Measurements from ENCODE around the gene SULT1C4.

SULT1C4 gene

DNA sequence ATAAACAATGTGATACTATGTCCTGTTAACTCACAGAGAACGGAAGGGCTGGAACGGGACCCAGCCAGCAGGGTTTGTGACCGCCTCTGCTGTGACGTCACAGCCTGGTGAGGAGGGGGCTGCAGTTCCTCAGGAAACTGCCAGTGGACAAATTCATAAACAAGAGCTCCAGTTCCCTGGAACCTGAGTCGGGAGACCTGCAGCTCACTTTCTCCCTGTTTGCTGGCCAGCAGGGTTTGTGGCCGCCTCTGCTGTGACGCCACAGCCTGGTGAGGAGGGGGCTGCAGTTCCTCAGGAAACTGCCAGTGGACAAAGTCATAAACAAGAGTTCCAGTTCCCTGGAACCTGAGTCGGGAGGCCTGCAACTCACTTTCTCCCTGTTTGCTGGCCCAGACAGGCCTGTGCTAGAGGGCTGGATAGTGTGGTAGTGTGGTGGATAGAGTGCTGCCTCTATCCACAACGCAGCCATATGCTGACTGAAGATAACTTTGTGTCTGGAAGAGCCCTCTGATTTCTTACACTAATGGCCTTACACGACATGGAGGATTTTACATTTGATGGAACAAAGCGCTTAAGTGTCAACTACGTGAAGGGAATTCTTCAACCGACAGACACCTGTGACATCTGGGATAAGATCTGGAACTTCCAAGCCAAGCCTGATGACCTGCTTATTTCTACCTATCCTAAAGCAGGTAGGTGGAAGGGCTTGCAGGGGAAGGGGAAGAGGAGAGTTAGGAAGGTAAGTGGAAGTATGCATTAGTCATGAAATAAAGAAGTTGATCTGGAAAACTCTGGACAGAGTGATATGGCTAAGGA lies at the start of gene SULT1C4:
TSS of gene SULT1C4 (plus strand) at position 140 of the 816 bp plus-strand sequence. CDS start at position 524, 384 bp downstream.
- Histone ChIP-seq H3K36me3 (ENCODE audit: control insufficient read depth in 1 of 2, insufficient read depth in 2 of 2, low read length in 2 of 2) (no peaks in the 10 kb centered on the region), H3K27ac (ENCODE audit: low read length) (peak within 1 kb of the TSS; percentile 77), H3K9me3 (ENCODE audit: control insufficient read depth in 1 of 2, low read length in 2 of 2) (no peaks in the 10 kb centered on the region), H3K27me3 (ENCODE audit: low read depth, low read length) (no peaks in the 10 kb centered on the region), H3K4me3 (ENCODE audit: low read depth in 1 of 2, low read length in 2 of 2) (peak within 1 kb of the TSS; percentile 54 to 68), H3K4me1 (ENCODE audit: control insufficient read depth in 1 of 2, insufficient read depth in 2 of 2, low read length in 2 of 2) (peaks cover 7 to 9% of the 10 kb centered on the region in 2 donors)

DNA sequence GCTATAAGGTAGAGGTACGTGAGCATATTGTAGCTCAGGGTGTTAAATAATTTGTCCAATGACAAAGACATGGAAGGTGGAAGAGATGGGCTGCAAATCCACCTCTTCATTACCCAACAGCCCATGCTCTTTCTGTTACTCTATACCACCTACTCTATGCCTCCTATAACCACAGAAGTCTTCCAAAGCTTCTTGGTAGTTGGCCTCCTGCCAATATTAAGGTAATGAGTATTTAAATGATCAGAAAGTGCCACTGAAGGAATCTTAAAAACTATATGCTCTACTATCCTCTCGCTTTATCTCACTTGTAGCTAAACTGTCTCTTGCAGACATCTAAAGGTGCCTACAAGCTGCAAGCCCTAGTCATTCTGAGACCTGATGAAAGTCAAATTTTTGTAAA lies 48.0 kb upstream of the SULT1C4 start:
- Histone ChIP-seq H3K9me3 (ENCODE audit: control insufficient read depth in 1 of 2, low read length in 2 of 2) (no peaks in the 10 kb centered on the region), H3K4me1 (ENCODE audit: control insufficient read depth in 1 of 2, insufficient read depth in 2 of 2, low read length in 2 of 2) (no peaks in the 10 kb centered on the region), H3K36me3 (ENCODE audit: control insufficient read depth in 1 of 2, insufficient read depth in 2 of 2, low read length in 2 of 2) (no peaks in the 10 kb centered on the region), H3K4me3 (ENCODE audit: low read depth in 1 of 2, low read length in 2 of 2) (no peak overlapping the region), H3K27ac (ENCODE audit: low read length) (no peak overlapping the region), H3K27me3 (ENCODE audit: low read depth, low read length) (no peaks in the 10 kb centered on the region)

DNA sequence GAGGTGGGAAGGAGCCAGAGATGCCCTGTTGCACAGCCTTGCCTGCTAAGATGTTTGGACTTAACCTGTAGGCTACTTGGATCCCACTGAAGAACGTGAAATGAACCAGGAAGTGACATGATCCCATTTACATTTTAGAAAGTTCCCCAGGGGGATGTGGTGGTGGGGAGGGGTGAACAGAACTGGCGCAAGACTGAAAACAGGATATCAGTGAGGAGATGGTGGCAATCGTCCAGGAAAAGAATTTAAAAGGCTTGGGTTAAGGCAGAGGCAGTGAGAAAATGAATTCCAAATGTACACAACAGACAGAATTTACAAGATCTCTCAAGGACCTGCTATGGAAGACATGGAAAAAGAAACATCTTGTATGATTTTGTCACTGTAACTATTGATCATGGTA lies 46.8 kb upstream of the SULT1C4 start:
- no peak overlapping the region for H3K4me3 ChIP-seq (ENCODE audit: low read depth in 1 of 2, low read length in 2 of 2)
- H3K27ac ChIP-seq (ENCODE audit: low read length): no peak overlapping the region
- no peaks in the 10 kb centered on the region for H3K9me3 ChIP-seq (ENCODE audit: control insufficient read depth in 1 of 2, low read length in 2 of 2)
- H3K36me3 ChIP-seq (ENCODE audit: control insufficient read depth in 1 of 2, insufficient read depth in 2 of 2, low read length in 2 of 2): no peaks in the 10 kb centered on the region
- no peaks in the 10 kb centered on the region for H3K4me1 ChIP-seq (ENCODE audit: control insufficient read depth in 1 of 2, insufficient read depth in 2 of 2, low read length in 2 of 2)
- H3K27me3 ChIP-seq (ENCODE audit: low read depth, low read length): no peaks in the 10 kb centered on the region

DNA sequence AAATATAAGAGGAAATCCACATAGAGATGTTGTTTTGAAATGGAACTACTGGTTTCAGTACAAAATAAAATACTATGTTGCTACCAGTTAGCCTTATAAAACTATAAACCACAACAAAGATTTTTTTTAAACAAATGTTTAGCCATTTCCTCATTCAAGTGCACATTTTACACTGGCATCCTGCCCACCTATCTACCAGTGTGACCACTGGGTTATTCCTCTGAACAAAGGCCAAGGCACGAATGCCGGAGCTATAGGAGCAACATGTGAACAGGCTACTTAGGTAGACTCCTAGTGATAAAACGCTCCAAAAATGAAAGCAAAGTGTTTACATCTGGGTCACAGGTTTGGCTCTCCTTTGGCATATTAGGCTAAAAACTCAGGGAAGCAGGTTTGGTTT lies 31.8 kb upstream of the SULT1C4 start:
- Histone ChIP-seq H3K4me1 (ENCODE audit: control insufficient read depth in 1 of 2, insufficient read depth in 2 of 2, low read length in 2 of 2) (no peaks in the 10 kb centered on the region), H3K36me3 (ENCODE audit: control insufficient read depth in 1 of 2, insufficient read depth in 2 of 2, low read length in 2 of 2) (no peaks in the 10 kb centered on the region), H3K27ac (ENCODE audit: low read length) (no peak overlapping the region)

DNA sequence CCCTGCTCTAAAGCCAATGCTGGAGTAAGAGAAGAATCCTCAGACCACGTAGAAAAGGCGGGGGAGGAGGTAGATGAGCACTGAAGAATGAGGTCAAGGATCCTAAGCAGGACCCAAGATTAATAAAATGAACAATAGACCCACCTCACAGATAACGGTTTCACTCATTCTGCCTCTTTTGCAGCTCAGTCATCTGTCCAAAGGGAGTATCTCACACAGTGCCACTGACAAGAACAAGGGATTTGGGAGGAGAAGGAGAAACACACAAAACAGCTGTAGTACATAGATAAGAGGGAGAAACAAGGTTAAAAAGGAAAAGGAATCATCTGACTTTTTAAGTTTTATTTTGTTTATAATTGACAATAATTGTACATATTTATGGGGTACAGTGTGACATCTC lies 30.9 kb upstream of the SULT1C4 start:
- no peaks in the 10 kb centered on the region for H3K9me3 ChIP-seq (ENCODE audit: control insufficient read depth in 1 of 2, low read length in 2 of 2)

More for the DNA sequence above, 31.8 kb upstream of the SULT1C4 start:
- H3K27me3 ChIP-seq (ENCODE audit: low read depth, low read length): no peaks in the 10 kb centered on the region
- no peak overlapping the region for H3K4me3 ChIP-seq (ENCODE audit: low read depth in 1 of 2, low read length in 2 of 2)
- H3K9me3 ChIP-seq (ENCODE audit: control insufficient read depth in 1 of 2, low read length in 2 of 2): no peaks in the 10 kb centered on the region

DNA sequence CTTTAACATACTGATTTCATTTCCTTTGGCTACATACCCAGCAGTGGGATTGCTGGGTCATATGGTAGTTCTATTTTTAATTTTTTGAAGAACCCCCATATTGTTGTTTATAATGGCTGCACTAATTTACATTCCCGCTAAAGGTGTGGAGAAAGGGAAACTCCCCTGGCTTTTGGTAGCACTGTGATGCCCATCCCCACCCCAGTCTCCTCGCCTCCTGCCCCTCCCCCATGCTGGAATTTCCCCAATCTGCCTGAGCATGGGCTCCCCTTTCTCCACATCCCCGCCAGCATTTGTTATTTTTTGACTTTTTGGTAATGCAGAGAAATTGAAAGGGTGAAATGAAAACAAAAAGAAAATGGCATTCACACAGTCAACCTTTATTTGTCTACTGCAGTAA lies 30.0 kb upstream of the SULT1C4 start:
- H3K4me3 ChIP-seq (ENCODE audit: low read depth in 1 of 2, low read length in 2 of 2): no peak overlapping the region
- no peaks in the 10 kb centered on the region for H3K36me3 ChIP-seq (ENCODE audit: control insufficient read depth in 1 of 2, insufficient read depth in 2 of 2, low read length in 2 of 2)
- no peaks in the 10 kb centered on the region for H3K9me3 ChIP-seq (ENCODE audit: control insufficient read depth in 1 of 2, low read length in 2 of 2)
- no peak overlapping the region for H3K27ac ChIP-seq (ENCODE audit: low read length)
- no peaks in the 10 kb centered on the region for H3K4me1 ChIP-seq (ENCODE audit: control insufficient read depth in 1 of 2, insufficient read depth in 2 of 2, low read length in 2 of 2)
- H3K27me3 ChIP-seq (ENCODE audit: low read depth, low read length): no peaks in the 10 kb centered on the region

More for the DNA sequence above, 30.9 kb upstream of the SULT1C4 start:
- Histone ChIP-seq H3K4me1 (ENCODE audit: control insufficient read depth in 1 of 2, insufficient read depth in 2 of 2, low read length in 2 of 2) (no peaks in the 10 kb centered on the region), H3K4me3 (ENCODE audit: low read depth in 1 of 2, low read length in 2 of 2) (no peak overlapping the region), H3K36me3 (ENCODE audit: control insufficient read depth in 1 of 2, insufficient read depth in 2 of 2, low read length in 2 of 2) (no peaks in the 10 kb centered on the region), H3K27me3 (ENCODE audit: low read depth, low read length) (no peaks in the 10 kb centered on the region), H3K27ac (ENCODE audit: low read length) (no peak overlapping the region)

DNA sequence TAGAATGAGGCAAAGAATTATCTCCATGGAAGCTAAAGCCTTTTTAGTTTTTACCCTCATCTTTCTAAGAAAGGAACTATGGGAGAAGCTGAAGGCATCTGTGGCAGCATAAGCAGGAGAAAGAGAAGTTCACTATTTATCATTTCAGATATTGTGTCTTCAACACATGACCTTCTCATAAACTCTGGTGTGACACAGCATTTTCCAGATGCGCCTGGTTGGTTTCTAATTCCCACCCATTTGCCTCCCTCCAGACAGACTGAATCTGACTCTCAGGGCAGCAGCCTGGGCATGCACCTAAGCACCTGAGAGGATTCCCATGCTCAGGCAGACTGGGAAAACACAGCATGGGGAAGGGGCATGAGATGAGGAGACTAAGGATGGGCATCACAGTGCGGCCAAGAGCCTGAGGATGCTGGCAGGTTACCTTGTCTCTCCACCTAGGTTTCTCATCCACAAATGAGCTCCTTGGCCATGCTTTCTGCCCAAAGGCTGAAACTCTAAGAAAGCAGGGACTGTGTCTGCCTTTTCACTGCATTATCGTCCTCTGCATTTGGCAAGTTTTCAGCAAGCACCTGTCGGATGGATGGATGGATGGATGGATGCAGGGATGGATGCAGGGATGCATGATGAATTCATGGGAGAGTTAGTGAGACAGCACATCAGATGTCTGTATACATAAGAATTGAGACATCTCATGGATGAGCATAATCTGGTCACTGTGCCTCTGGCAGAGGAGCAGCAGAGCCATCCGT lies 28.8 kb upstream of the SULT1C4 start:
- no peaks in the 10 kb centered on the region for H3K36me3 ChIP-seq (ENCODE audit: control insufficient read depth in 1 of 2, insufficient read depth in 2 of 2, low read length in 2 of 2)
- H3K4me3 ChIP-seq (ENCODE audit: low read depth in 1 of 2, low read length in 2 of 2): no peak overlapping the region
- no peak overlapping the region for H3K27ac ChIP-seq (ENCODE audit: low read length)
- no peaks in the 10 kb centered on the region for H3K4me1 ChIP-seq (ENCODE audit: control insufficient read depth in 1 of 2, insufficient read depth in 2 of 2, low read length in 2 of 2)
- H3K27me3 ChIP-seq (ENCODE audit: low read depth, low read length): no peaks in the 10 kb centered on the region
- H3K9me3 ChIP-seq (ENCODE audit: control insufficient read depth in 1 of 2, low read length in 2 of 2): no peaks in the 10 kb centered on the region

DNA sequence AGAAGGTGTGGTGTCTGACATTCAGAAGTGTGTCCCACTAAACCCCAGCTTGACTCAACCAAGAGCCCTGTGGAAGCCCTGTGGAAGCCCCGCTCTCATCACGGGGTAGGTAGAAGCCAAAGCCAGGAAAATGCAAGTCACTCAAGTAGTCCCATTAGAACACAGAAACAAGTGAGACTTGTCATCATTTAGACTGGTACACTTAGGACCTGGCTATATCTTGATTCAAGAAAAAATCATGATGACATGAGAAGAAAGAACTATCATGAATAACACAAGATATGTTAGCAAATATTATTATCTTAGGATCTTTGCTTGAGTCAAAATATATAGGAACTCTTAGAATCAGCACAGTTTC lies 28.2 kb upstream of the SULT1C4 start:
- no peaks in the 10 kb centered on the region for H3K9me3 ChIP-seq (ENCODE audit: control insufficient read depth in 1 of 2, low read length in 2 of 2)
- no peak overlapping the region for H3K4me3 ChIP-seq (ENCODE audit: low read depth in 1 of 2, low read length in 2 of 2)
- H3K27me3 ChIP-seq (ENCODE audit: low read depth, low read length): no peaks in the 10 kb centered on the region
- H3K27ac ChIP-seq (ENCODE audit: low read length): no peak overlapping the region
- H3K36me3 ChIP-seq (ENCODE audit: control insufficient read depth in 1 of 2, insufficient read depth in 2 of 2, low read length in 2 of 2): no peaks in the 10 kb centered on the region
- H3K4me1 ChIP-seq (ENCODE audit: control insufficient read depth in 1 of 2, insufficient read depth in 2 of 2, low read length in 2 of 2): no peaks in the 10 kb centered on the region

DNA sequence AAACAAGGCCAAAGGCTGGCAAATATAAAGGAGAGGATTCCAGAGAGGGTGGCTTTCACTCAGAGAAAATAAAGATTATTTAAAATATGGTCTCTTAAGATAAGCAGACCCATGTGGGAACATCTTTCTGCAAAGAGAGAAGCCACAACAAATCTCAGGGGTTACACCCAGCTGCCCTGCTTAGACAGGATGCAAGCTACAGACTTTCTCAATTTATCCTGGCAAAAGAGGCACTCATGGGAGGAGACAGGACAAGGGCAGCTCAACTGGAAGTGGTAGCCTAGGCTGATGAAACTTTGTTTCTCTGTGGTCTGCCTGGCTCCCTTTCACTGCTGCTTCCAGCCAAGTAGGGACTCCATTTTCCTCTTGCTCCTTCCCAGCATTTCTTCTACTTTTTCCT lies 25.9 kb upstream of the SULT1C4 start:
- H3K36me3 ChIP-seq (ENCODE audit: control insufficient read depth in 1 of 2, insufficient read depth in 2 of 2, low read length in 2 of 2): no peaks in the 10 kb centered on the region
- no peak overlapping the region for H3K27ac ChIP-seq (ENCODE audit: low read length)
- no peak overlapping the region for H3K4me3 ChIP-seq (ENCODE audit: low read depth in 1 of 2, low read length in 2 of 2)
- H3K27me3 ChIP-seq (ENCODE audit: low read depth, low read length): no peaks in the 10 kb centered on the region
- no peaks in the 10 kb centered on the region for H3K9me3 ChIP-seq (ENCODE audit: control insufficient read depth in 1 of 2, low read length in 2 of 2)
- H3K4me1 ChIP-seq (ENCODE audit: control insufficient read depth in 1 of 2, insufficient read depth in 2 of 2, low read length in 2 of 2): no peaks in the 10 kb centered on the region

DNA sequence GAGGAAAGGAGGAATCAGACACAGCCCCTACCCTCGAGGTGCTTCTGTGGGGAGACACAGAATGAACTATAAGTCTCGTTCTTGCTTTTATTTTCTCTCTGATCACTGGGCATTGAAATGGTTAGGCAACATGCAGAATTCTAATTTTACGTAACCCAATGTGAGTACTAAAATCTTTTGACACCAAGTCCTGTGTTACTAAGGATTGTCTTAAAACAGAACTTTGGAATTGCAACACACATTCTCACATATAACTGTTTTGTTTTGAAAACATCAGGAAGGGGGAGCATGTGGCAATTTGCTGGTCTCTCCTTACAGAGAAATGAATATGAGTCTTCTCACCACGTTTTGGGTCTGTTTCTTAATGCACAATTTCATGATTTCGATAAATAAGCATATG lies 23.6 kb upstream of the SULT1C4 start:
- no peaks in the 10 kb centered on the region for H3K4me1 ChIP-seq (ENCODE audit: control insufficient read depth in 1 of 2, insufficient read depth in 2 of 2, low read length in 2 of 2)
- H3K36me3 ChIP-seq (ENCODE audit: control insufficient read depth in 1 of 2, insufficient read depth in 2 of 2, low read length in 2 of 2): no peaks in the 10 kb centered on the region
- H3K27me3 ChIP-seq (ENCODE audit: low read depth, low read length): no peaks in the 10 kb centered on the region
- no peaks in the 10 kb centered on the region for H3K9me3 ChIP-seq (ENCODE audit: control insufficient read depth in 1 of 2, low read length in 2 of 2)
- H3K27ac ChIP-seq (ENCODE audit: low read length): no peak overlapping the region
- H3K4me3 ChIP-seq (ENCODE audit: low read depth in 1 of 2, low read length in 2 of 2): no peak overlapping the region

DNA sequence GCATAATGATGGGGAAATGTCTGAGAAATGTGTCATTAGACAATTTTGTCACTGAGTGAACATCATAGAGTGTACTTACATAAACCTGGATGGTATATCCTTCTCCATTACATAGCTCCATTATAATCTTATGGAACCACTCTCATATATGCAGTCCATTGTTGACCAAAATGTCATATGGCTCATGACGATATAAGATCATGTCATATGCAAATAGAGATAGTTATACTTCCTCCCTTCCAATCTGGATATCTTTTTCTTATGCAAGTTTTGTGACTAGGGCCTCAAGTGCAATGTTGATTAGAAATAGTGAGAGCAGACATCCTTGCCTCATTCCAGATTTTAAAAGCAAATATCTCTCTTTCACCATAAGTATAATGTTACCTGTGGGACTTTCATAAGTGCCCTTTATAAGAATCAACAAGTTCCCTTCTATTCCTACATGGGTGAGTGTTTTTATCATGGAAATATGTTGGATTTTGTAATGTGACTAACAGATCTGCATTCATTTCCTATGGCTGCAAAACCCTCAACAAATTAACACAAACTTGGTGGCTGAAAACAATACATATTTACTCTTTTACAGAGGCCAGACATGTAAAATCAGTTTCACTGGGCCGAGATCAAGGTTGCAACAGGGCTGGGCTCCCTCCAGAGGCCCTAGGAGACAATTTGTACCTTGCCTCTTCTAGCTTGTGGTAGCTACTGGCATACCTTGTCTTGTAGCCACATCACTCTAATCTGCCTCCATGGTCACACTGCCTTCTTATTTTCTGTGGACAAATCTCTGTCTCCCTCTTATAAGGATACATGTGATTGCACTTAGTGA lies 21.6 kb upstream of the SULT1C4 start:
- H3K36me3 ChIP-seq (ENCODE audit: control insufficient read depth in 1 of 2, insufficient read depth in 2 of 2, low read length in 2 of 2): no peaks in the 10 kb centered on the region
- no peaks in the 10 kb centered on the region for H3K27me3 ChIP-seq (ENCODE audit: low read depth, low read length)
- no peaks in the 10 kb centered on the region for H3K4me1 ChIP-seq (ENCODE audit: control insufficient read depth in 1 of 2, insufficient read depth in 2 of 2, low read length in 2 of 2)
- H3K4me3 ChIP-seq (ENCODE audit: low read depth in 1 of 2, low read length in 2 of 2): no peak overlapping the region
- H3K9me3 ChIP-seq (ENCODE audit: control insufficient read depth in 1 of 2, low read length in 2 of 2): no peaks in the 10 kb centered on the region
- H3K27ac ChIP-seq (ENCODE audit: low read length): no peak overlapping the region

Measured in muscle layer of duodenum (tissue), 2 donors.